NB4 (cell line): ENCODE results near the gene TTC19.

Experiments used
- DNase-seq: peaks from one replicate; pipeline ENCODE4 v3.0.0; 2010; ENCODE audit warnings: low read depth
- H3K4me3 ChIP-seq: one replicate; pipeline ENCODE4 v1.5.1; 2011; ENCODE audit warnings: mild to moderate bottlenecking, low read depth, low read length, moderate library complexity
- CTCF ChIP-seq: IDR thresholded peaks from one replicate; pipeline ENCODE4 v1.5.1; 2012; ENCODE audit warnings: low read depth, low read length
- MAX ChIP-seq: IDR thresholded peaks from 2 replicates; pipeline ENCODE4 v1.6.1; 2011; ENCODE audit warnings: low read depth, low read length
- MYC ChIP-seq: IDR thresholded peaks from 2 replicates; pipeline ENCODE4 v1.6.1; 2011; ENCODE audit warnings: low read depth, low read length
- POLR2A ChIP-seq: IDR thresholded peaks from 2 replicates; pipeline ENCODE4 v1.6.1; 2011; ENCODE audit warnings: mild to moderate bottlenecking; ENCODE audit not compliant: insufficient read length; ENCODE audit errors: extremely low read depth

The TTC19 gene

GRCh38 chr17:15969463-15969862, 30.2 kb upstream of the TTC19 start:
- no peak for DNase-seq

GRCh38 chr17:15970500-15970899, 29.1 kb upstream of the TTC19 start:
- no peak overlapping the region for H3K4me3 ChIP-seq
- no peak for TF ChIP-seq MYC
- no peak for TF ChIP-seq CTCF
- no peak for TF ChIP-seq MAX
- TF ChIP-seq POLR2A: no peak
- DNase-seq: no peak

More at GRCh38 chr17:15969463-15969862, 30.2 kb upstream of the TTC19 start:
- TF ChIP-seq POLR2A (no peak), CTCF (no peak), MYC (no peak), MAX (no peak)
- no peak overlapping the region for H3K4me3 ChIP-seq

- DNase-seq: peak; percentile 53
- TF ChIP-seq POLR2A (no peak), MYC (no peak), MAX (no peak), CTCF (no peak)
- H3K4me3 ChIP-seq: no peak overlapping the region
These were observed 28.4 kb upstream of the TTC19 start for GRCh38 chr17:15971098-15971678.

- TF ChIP-seq MYC (no peak), CTCF (no peak), MAX (no peak), POLR2A (no peak)
- no peak for DNase-seq
- H3K4me3 ChIP-seq: no peak overlapping the region
These were observed 27.7 kb upstream of the TTC19 start for GRCh38 chr17:15971882-15972281.

- DNase-seq: no peak
- no peak overlapping the region for H3K4me3 ChIP-seq
- no peak for TF ChIP-seq POLR2A
- TF ChIP-seq MAX: no peak
- no peak for TF ChIP-seq MYC
- no peak for TF ChIP-seq CTCF
These were observed 27.1 kb upstream of the TTC19 start for GRCh38 chr17:15972497-15972951.

- TF ChIP-seq POLR2A (no peak), MYC (no peak), MAX (no peak), CTCF (no peak)
- DNase-seq: no peak
- H3K4me3 ChIP-seq: no peak overlapping the region
These were observed 26.6 kb upstream of the TTC19 start for GRCh38 chr17:15973016-15973415.
